ENCODE data around the gene LHFPL6.

LHFPL6 gene

DNA sequence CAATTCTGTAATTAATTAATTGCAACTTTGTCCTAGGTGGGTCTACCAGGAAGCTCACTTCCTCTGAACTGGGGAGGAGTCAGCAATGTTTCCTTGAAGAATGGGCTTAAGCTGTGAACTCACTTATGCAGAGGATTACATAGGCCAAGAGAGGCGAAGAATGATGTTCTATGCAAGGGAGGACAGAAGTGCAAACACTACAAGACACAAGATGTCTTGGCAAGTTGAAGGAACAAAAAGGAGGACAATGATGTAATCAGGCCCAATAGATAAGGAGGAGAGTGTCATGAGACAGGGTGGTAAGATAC, 275.9 kb downstream of the LHFPL6 start:
- H3K79me2 ChIP-seq (ENCODE audit: low read length) = no peaks in the 10 kb centered on the region
- DNase-seq = no peak
- no peak overlapping the region for H3K27ac ChIP-seq (ENCODE audit: low read length)
- no peaks in the 10 kb centered on the region for H3K4me1 ChIP-seq (ENCODE audit: low read length)
- no peak overlapping the region for H3K9ac ChIP-seq (ENCODE audit: low read length)
- H3K4me2 ChIP-seq (ENCODE audit: low read depth, low read length) = no peak overlapping the region
- H3K9me2 ChIP-seq (replicated peaks; ENCODE audit: insufficient read depth, low read length) = no peaks in the 10 kb centered on the region
- H3K27me3 ChIP-seq (replicated peaks; ENCODE audit: insufficient read depth, low read length) = no peaks in the 10 kb centered on the region
- no peaks in the 10 kb centered on the region for H3K9me3 ChIP-seq (replicated peaks; ENCODE audit: insufficient read depth, low read length)
- TF ChIP-seq EZH2phosphoT487 (IDR thresholded peaks at IDR 0.05; ENCODE audit: low read length) (no peak), EZH2 (optimal IDR thresholded peaks at IDR 0.05; ENCODE audit: low read depth, low read length) (no peak)
- TF ChIP-seq, protein P1, sequence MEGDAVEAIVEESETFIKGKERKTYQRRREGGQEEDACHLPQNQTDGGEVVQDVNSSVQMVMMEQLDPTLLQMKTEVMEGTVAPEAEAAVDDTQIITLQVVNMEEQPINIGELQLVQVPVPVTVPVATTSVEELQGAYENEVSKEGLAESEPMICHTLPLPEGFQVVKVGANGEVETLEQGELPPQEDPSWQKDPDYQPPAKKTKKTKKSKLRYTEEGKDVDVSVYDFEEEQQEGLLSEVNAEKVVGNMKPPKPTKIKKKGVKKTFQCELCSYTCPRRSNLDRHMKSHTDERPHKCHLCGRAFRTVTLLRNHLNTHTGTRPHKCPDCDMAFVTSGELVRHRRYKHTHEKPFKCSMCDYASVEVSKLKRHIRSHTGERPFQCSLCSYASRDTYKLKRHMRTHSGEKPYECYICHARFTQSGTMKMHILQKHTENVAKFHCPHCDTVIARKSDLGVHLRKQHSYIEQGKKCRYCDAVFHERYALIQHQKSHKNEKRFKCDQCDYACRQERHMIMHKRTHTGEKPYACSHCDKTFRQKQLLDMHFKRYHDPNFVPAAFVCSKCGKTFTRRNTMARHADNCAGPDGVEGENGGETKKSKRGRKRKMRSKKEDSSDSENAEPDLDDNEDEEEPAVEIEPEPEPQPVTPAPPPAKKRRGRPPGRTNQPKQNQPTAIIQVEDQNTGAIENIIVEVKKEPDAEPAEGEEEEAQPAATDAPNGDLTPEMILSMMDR (IDR thresholded peaks at IDR 0.05; ENCODE audit: low read length) = no peak
- H2AFZ ChIP-seq (ENCODE audit: low read length) = no peak overlapping the region
- H3K36me3 ChIP-seq (replicated peaks; ENCODE audit: insufficient read depth, low read length) = no peaks in the 10 kb centered on the region
- H4K20me1 ChIP-seq (ENCODE audit: insufficient read depth, low read length) = no peaks in the 10 kb centered on the region
- no peaks in the 10 kb centered on the region for H3F3A ChIP-seq (ENCODE audit: insufficient read depth, low read length)
- no peak overlapping the region for H3K4me3 ChIP-seq (ENCODE audit: low read length)

DNA sequence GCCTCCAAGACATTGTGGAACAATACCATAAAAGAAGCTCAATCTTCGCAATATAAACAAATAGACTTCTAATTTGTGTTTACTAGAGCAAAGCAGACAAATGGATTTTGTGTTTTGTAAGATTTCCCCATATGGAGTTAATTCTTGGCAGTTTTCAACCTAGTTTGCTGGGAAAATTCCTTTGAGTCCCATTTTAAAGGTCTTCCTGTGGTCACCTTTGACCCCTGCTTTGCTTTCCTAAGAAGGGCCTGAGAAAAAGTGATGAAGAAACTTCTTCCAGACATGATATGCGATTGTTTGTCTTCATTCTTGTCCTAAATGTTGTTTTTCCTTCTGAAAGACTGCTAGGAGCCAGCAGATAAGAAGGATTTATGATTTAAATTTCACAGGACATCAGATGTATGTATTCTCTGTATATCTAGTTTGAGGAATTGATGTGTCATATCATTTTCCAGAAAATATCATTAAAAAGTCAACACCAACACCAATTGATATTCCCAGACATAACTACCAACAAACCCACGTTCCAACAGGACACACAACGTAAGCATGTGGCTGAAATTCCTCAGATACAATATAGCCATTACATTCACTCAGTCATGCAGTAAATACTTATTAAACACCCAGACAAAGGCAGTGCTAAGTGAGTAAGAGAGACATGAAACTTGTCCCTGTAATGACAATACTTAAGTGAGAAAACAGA, 276.4 kb downstream of the LHFPL6 start:
- H3K9me3 ChIP-seq (replicated peaks; ENCODE audit: insufficient read depth, low read length) = no peaks in the 10 kb centered on the region
- no peaks in the 10 kb centered on the region for H3F3A ChIP-seq (ENCODE audit: insufficient read depth, low read length)
- H3K4me2 ChIP-seq (ENCODE audit: low read depth, low read length) = no peak overlapping the region
- H4K20me1 ChIP-seq (ENCODE audit: insufficient read depth, low read length) = no peaks in the 10 kb centered on the region
- no peak overlapping the region for H3K27ac ChIP-seq (ENCODE audit: low read length)
- no peaks in the 10 kb centered on the region for H3K36me3 ChIP-seq (replicated peaks; ENCODE audit: insufficient read depth, low read length)
- H3K9ac ChIP-seq (ENCODE audit: low read length) = no peak overlapping the region
- DNase-seq = no peak
- H2AFZ ChIP-seq (ENCODE audit: low read length) = no peak overlapping the region
- H3K4me1 ChIP-seq (ENCODE audit: low read length) = no peaks in the 10 kb centered on the region
- no peaks in the 10 kb centered on the region for H3K9me2 ChIP-seq (replicated peaks; ENCODE audit: insufficient read depth, low read length)
- H3K27me3 ChIP-seq (replicated peaks; ENCODE audit: insufficient read depth, low read length) = no peaks in the 10 kb centered on the region
- H3K4me3 ChIP-seq (ENCODE audit: low read length) = no peak overlapping the region
- TF ChIP-seq EZH2 (optimal IDR thresholded peaks at IDR 0.05; ENCODE audit: low read depth, low read length) (no peak), EZH2phosphoT487 (IDR thresholded peaks at IDR 0.05; ENCODE audit: low read length) (no peak)
- TF ChIP-seq, protein P1 (IDR thresholded peaks at IDR 0.05; ENCODE audit: low read length) = no peak
- H3K79me2 ChIP-seq (ENCODE audit: low read length) = no peaks in the 10 kb centered on the region

DNA sequence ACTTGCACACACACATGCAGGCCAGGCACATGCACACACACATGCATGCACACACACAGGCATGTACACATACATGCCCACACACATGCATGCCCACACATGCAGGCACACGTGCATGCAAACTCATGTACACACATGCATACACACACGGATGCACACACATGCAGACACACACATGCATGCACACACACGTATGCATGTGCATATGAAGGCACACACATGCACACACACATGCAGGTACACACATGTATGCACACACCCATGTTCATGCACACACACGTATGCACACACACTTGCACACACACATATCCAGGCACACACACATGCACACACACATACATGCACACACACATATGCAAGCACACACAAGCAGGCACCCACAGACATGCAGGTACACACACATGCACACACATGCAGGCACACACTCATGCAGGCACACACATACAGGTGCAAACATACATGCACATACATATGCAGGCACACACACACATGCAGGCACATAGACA, 278.1 kb downstream of the LHFPL6 start:
- H3K36me3 ChIP-seq (replicated peaks; ENCODE audit: insufficient read depth, low read length) = no peaks in the 10 kb centered on the region
- no peak overlapping the region for H3K4me2 ChIP-seq (ENCODE audit: low read depth, low read length)
- H3K79me2 ChIP-seq (ENCODE audit: low read length) = no peaks in the 10 kb centered on the region

More for the DNA sequence above, 278.1 kb downstream of the LHFPL6 start:
- H3K4me1 ChIP-seq (ENCODE audit: low read length) = no peaks in the 10 kb centered on the region
- DNase-seq = no peak
- H3K4me3 ChIP-seq (ENCODE audit: low read length) = no peak overlapping the region
- no peaks in the 10 kb centered on the region for H3F3A ChIP-seq (ENCODE audit: insufficient read depth, low read length)
- H3K9ac ChIP-seq (ENCODE audit: low read length) = no peak overlapping the region
- no peak overlapping the region for H2AFZ ChIP-seq (ENCODE audit: low read length)
- no peaks in the 10 kb centered on the region for H4K20me1 ChIP-seq (ENCODE audit: insufficient read depth, low read length)
- no peaks in the 10 kb centered on the region for H3K9me2 ChIP-seq (replicated peaks; ENCODE audit: insufficient read depth, low read length)
- TF ChIP-seq, protein P1 (IDR thresholded peaks at IDR 0.05; ENCODE audit: low read length) = no peak
- no peak for TF ChIP-seq EZH2 (optimal IDR thresholded peaks at IDR 0.05; ENCODE audit: low read depth, low read length)
- TF ChIP-seq EZH2phosphoT487 (IDR thresholded peaks at IDR 0.05; ENCODE audit: low read length) = no peak
- H3K27me3 ChIP-seq (replicated peaks; ENCODE audit: insufficient read depth, low read length) = no peaks in the 10 kb centered on the region
- H3K9me3 ChIP-seq (replicated peaks; ENCODE audit: insufficient read depth, low read length) = no peaks in the 10 kb centered on the region
- H3K27ac ChIP-seq (ENCODE audit: low read length) = no peak overlapping the region

Data from MM.1S (cell line).